Tibial nerve (tissue), 4 donors: ENCODE measurements around the gene PRPS2. TPM values are rescaled to one million over a fixed set of nuclear protein-coding genes. Genes with fewer than 3 reads are reported as not detected.
A peak's percentile ranks its signal among the peaks of the same experiment; 100 is the strongest.

Experiments used
- DNase-seq, 2 donors: peaks; one replicate each; pipeline ENCODE4 v3.0.0-alpha.2; 2019; ENCODE audit warnings: low spot score in 2 of 2
- H3K27ac ChIP-seq, 4 donors: fragments of 200-600 bp; sonication (generic) in 3 of 4; one replicate each; pipeline ENCODE4 v1.5.1; 2017 to 2019; ENCODE audit warnings: mild to moderate bottlenecking in 1 of 4
- H3K27me3 ChIP-seq, 2 donors: fragments of 200-600 bp; sonication (generic) in 1 of 2; one replicate each; pipeline versions ENCODE4 v1.5.1 to v1.6.0; 2017 to 2019
- H3K36me3 ChIP-seq, 3 donors: fragments of 200-600 bp; sonication (generic); one replicate each; pipeline ENCODE4 v1.5.1; 2018 to 2019
- H3K4me1 ChIP-seq, 4 donors: fragments of 200-600 bp; sonication (generic) in 3 of 4; one replicate each; pipeline ENCODE4 v1.5.1; 2017 to 2019
- H3K4me3 ChIP-seq, 4 donors: fragments of 200-600 bp; sonication (generic) in 3 of 4; one replicate each; pipeline ENCODE4 v1.5.1; 2017 to 2019; ENCODE audit warnings: mild to moderate bottlenecking in 1 of 4, moderate library complexity in 1 of 4
- H3K9me3 ChIP-seq, 4 donors: fragments of 200-600 bp; sonication (generic) in 3 of 4; one replicate each; pipeline ENCODE4 v1.5.1; 2017 to 2019
- CTCF ChIP-seq, 5 experiments: fragments of 200-600 bp in 3 of 5; fragments of 450-650 bp in 2 of 5; sonication (generic) in 3 of 5; IDR thresholded peaks; one replicate each; pipeline ENCODE4 v1.5.1; 2016 to 2019; ENCODE audit warnings: antibody characterized with exemption in 5 of 5, mild to moderate bottlenecking in 3 of 5, moderate library complexity in 2 of 5
- EP300 ChIP-seq, 2 donors: sonication (generic); formaldehyde crosslinking; IDR thresholded peaks; one replicate each; pipeline ENCODE4 v1.6.1; 2017; ENCODE audit warnings: antibody characterized with exemption in 2 of 2, mild to moderate bottlenecking in 1 of 2
- POLR2A ChIP-seq, 2 donors: fragments of 450-650 bp; IDR thresholded peaks; one replicate each; pipeline ENCODE4 v1.6.1; 2017; ENCODE audit warnings: antibody characterized with exemption in 2 of 2, mild to moderate bottlenecking in 2 of 2, moderate library complexity in 2 of 2
- WGBS, 2 donors: methylation state at CpG; one replicate each; pipeline ENCODE4 v1.1.5; 2018; 5-methylcytosine and 5-hydroxymethylcytosine counted together
- total RNA-seq, 4 donors: library from RNA; depleted of rRNA; stranded (reverse); fragments of >200 nt; gene quantifications; one replicate each; pipeline ENCODE4 v1.1.0, GENCODE V29; 2016

Gene PRPS2
- total RNA-seq, 4 donors from 2014 or later, result 141 to 614 (median 393) TPM

GRCh38 chrX:12758291-12758690, 32.9 kb upstream of the PRPS2 start:
- no peak for DNase-seq
- Histone ChIP-seq H3K27ac (no peak overlapping the region), H3K4me1 (no peaks in the 10 kb centered on the region), H3K27me3 (no peaks in the 10 kb centered on the region), H3K4me3 (no peak overlapping the region), H3K36me3 (no peaks in the 10 kb centered on the region), H3K9me3 (no peaks in the 10 kb centered on the region)
- WGBS, 2 donors, result 71 to 79% methylated on average over 3 of the region's 3 CpGs
- TF ChIP-seq CTCF (IDR thresholded peaks at IDR 0.05) (no peak), POLR2A (IDR thresholded peaks at IDR 0.05) (no peak), EP300 (IDR thresholded peaks at IDR 0.05) (no peak)

GRCh38 chrX:12767856-12768255, 23.4 kb upstream of the PRPS2 start:
- no peak overlapping the region for H3K27ac ChIP-seq
- WGBS, 2 donors, result 33 to 46% methylated on average over 2 of the region's 2 CpGs
- peaks cover 0 to 8% of the 10 kb centered on the region in 2 donors for H3K27me3 ChIP-seq
- TF ChIP-seq EP300 (IDR thresholded peaks at IDR 0.05) (no peak), CTCF (IDR thresholded peaks at IDR 0.05) (no peak), POLR2A (IDR thresholded peaks at IDR 0.05) (no peak)
- no peaks in the 10 kb centered on the region for H3K9me3 ChIP-seq
- no peak overlapping the region for H3K4me3 ChIP-seq
- no peak for DNase-seq
- H3K4me1 ChIP-seq, result no peaks in the 10 kb centered on the region
- H3K36me3 ChIP-seq, result no peaks in the 10 kb centered on the region

- Histone ChIP-seq H3K9me3 (no peaks in the 10 kb centered on the region), H3K27ac (no peak overlapping the region), H3K27me3 (peaks cover 0 to 14% of the 10 kb centered on the region in 2 donors), H3K4me3 (no peak overlapping the region), H3K4me1 (no peaks in the 10 kb centered on the region), H3K36me3 (no peaks in the 10 kb centered on the region)
- TF ChIP-seq EP300 (IDR thresholded peaks at IDR 0.05) (no peak), CTCF (IDR thresholded peaks at IDR 0.05) (no peak), POLR2A (IDR thresholded peaks at IDR 0.05) (no peak)
- 89% methylated on average over 4 of the region's 4 CpGs for WGBS, 2 donors
- no peak for DNase-seq
Measured at GRCh38 chrX:12768491-12768890, 22.7 kb upstream of the PRPS2 start.

- H3K4me3 ChIP-seq, result no peak overlapping the region
- TF ChIP-seq CTCF (IDR thresholded peaks at IDR 0.05), result peak in 4 of 5 experiments; percentile 12 to 45 (median 28)
- no peak for TF ChIP-seq EP300 (IDR thresholded peaks at IDR 0.05)
- DNase-seq, result no peak
- 34 to 51% methylated on average over 5 of the region's 5 CpGs for WGBS, 2 donors
- no peaks in the 10 kb centered on the region for H3K9me3 ChIP-seq
- no peaks in the 10 kb centered on the region for H3K36me3 ChIP-seq
- no peak overlapping the region for H3K27ac ChIP-seq
- no peaks in the 10 kb centered on the region for H3K4me1 ChIP-seq
- peaks cover 0 to 27% of the 10 kb centered on the region in 2 donors for H3K27me3 ChIP-seq
Measured at GRCh38 chrX:12770440-12770839, 20.8 kb upstream of the PRPS2 start.

- no peak overlapping the region for H3K4me3 ChIP-seq
- H3K9me3 ChIP-seq, result no peaks in the 10 kb centered on the region
- no peaks in the 10 kb centered on the region for H3K36me3 ChIP-seq
- H3K27ac ChIP-seq, result no peak overlapping the region
- peak in 4 of 5 experiments; percentile 17 to 46 (median 28) for TF ChIP-seq CTCF (IDR thresholded peaks at IDR 0.05)
- no peak for TF ChIP-seq POLR2A (IDR thresholded peaks at IDR 0.05)
- H3K27me3 ChIP-seq, result peaks cover 0 to 27% of the 10 kb centered on the region in 2 donors
- DNase-seq, result peak in 1 of 2 donors; percentile 5
- 42 to 44% methylated on average over 14 to 22 of the region's 22 CpGs for WGBS, 2 donors
- no peaks in the 10 kb centered on the region for H3K4me1 ChIP-seq
Measured at GRCh38 chrX:12771445-12772069, 19.7 kb upstream of the PRPS2 start.
